Measurements from ENCODE around the gene ZNF490.

The ZNF490 gene

DNA sequence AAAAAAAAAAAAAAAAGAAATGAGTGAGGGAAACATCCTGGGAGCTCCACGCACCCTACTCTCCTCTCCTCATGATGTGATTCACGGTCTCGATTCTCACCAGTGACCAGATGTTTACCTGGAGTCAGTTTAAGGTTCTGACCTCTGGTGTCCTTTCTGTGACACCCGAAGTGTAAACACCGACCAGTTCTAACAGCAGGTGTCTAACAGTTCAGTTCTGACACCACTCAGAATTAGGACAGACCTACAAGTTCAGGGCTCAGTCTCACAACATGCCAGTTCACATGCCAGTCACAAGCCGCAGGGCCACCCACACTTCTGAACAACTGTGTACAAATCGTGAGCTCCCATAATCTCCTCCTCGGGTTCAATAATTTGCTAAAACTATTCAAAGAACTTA, 65.3 kb downstream of the ZNF490 start:
- DNase-seq (ENCODE audit: low spot score) = no peak

DNA sequence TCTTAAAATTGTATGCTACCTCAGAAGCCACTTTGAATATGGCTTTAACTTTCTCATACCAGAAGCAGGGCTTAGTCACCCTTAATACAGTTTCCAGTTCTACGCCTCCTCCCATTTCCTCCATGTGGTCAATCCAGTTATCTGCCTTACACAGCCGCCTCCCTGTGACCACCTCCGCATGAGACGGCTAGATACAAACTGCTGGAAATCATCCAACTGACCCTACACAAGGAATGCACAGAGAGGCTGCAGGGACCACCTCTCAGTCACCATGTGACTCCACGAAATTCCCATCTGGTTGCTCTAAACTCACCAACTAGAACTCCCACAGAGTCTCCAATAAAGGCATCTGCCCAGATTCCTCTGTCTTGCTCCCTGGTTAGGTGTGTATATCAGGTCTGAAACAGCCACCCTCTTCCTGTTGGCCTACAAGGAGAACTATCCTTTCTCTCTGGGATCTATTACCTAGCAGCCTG, 66.2 kb downstream of the ZNF490 start:
- FAIRE-seq (no peak), DNase-seq (ENCODE audit: low spot score) (no peak)

More for the DNA sequence above, 65.3 kb downstream of the ZNF490 start:
- FAIRE-seq = no peak

DNA sequence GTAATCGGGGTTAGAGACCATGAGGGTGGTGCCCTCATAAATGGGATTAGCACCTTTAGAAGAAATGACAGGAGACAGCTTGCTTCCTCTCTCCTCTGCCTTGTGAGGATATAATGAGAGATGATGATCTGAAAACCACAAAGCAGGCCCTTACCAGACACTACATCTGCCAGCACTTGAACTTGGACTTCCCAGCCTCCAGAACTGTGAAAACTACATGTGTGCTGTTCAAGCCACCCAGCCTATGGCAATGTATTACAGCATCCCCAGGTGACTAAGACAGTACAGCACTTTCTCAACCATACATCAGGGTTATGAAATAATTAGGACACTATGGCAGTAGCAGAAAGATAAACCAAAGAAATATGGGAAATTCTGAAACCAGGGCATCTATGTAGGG, 66.8 kb downstream of the ZNF490 start:
- DNase-seq (ENCODE audit: low spot score) (no peak), FAIRE-seq (no peak)

Data from urothelium cell line (cell line).